Measurements from ENCODE around the gene NR1I3. TPM values are rescaled to one million over a fixed set of nuclear protein-coding genes. Genes with fewer than 3 reads are reported as not detected.
"Not testable (repeated sequence)": the region's sequence is repeated elsewhere in the genome, so short reads cannot be mapped to it uniquely, and the experiment has no call there.

The NR1I3 gene
- total RNA-seq, 1 donor from 2014 or later, result not detected

DNA sequence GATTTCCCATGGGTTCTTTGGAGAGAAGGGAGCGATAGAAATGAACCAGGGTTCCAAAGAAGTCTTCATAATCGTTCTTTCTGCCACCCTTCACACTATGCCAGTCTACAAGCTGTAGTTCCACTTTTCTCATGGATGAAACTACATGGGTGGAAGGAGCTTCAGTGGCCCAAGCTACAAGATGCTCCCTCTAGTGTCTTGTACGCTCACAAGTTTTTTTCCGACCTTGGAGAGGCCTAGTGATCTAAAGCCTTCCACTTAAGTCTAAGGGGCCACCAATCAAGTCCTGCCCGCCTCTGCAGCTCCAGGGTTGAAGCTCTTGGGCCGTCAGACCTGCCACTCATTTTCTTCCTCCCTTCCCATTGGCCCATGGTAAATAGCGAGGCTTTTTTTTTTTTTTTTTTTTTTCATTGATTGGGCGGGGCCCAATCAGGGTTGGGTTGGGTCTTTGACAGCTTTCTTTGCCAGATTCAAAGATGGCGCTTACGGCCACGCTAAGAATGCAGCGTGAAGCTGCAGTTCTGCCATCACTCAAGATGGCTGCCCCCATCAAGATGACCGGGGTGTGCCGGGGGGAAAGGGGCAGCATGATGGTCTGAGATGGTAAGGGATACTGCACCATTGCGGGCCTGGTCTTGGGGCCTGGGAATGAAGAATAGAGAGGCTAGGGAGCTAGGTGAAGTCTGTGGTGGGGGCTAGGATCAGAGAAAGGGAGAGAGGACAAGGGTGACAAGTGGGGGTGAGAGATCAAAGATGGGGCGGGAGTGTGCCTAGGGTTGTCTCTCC lies 12.3 kb downstream of the NR1I3 start, which contains the start of gene TOMM40L:
TOMM40L (plus strand) TSS at position 527 of the 786 bp plus-strand sequence. CDS start 430 bp downstream, outside the sequence.
- Mint-ChIP-seq H3K4me3 (ENCODE audit: unreplicated experiment) (peak within 1 kb of the TSS; percentile 100), H3K27ac (ENCODE audit: unreplicated experiment) (peak within 1 kb of the TSS; percentile 98), H3K36me3 (ENCODE audit: low read depth, unreplicated experiment) (peaks cover 12% of the 10 kb centered on the region), H3K4me1 (ENCODE audit: low read depth, unreplicated experiment) (peaks cover 15% of the 10 kb centered on the region), H3K9me3 (ENCODE audit: unreplicated experiment) (no peaks in the 10 kb centered on the region), H3K27me3 (ENCODE audit: low read depth, unreplicated experiment) (peaks cover 11% of the 10 kb centered on the region)
- DNase-seq (ENCODE audit: low read depth) (peak; percentile 99), FAIRE-seq (no peak)
- no peak for TF ChIP-seq EZH2 (IDR thresholded peaks at IDR 0.05; ENCODE audit: insufficient read depth, low read length)
- TF ChIP-seq, protein P1, sequence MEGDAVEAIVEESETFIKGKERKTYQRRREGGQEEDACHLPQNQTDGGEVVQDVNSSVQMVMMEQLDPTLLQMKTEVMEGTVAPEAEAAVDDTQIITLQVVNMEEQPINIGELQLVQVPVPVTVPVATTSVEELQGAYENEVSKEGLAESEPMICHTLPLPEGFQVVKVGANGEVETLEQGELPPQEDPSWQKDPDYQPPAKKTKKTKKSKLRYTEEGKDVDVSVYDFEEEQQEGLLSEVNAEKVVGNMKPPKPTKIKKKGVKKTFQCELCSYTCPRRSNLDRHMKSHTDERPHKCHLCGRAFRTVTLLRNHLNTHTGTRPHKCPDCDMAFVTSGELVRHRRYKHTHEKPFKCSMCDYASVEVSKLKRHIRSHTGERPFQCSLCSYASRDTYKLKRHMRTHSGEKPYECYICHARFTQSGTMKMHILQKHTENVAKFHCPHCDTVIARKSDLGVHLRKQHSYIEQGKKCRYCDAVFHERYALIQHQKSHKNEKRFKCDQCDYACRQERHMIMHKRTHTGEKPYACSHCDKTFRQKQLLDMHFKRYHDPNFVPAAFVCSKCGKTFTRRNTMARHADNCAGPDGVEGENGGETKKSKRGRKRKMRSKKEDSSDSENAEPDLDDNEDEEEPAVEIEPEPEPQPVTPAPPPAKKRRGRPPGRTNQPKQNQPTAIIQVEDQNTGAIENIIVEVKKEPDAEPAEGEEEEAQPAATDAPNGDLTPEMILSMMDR (IDR thresholded peaks at IDR 0.05; ENCODE audit: insufficient read depth, low read depth, low read length), result peak; percentile 45
- H4K20me1 ChIP-seq (ENCODE audit: insufficient read depth, low read length), result no peaks in the 10 kb centered on the region
- peaks cover 11% of the 10 kb centered on the region for H3K4me1 ChIP-seq (ENCODE audit: insufficient read depth, low read length)
- peak within 1 kb of the TSS; percentile 95 for H3K4me2 ChIP-seq (ENCODE audit: low read length)
- H3K27ac ChIP-seq (ENCODE audit: low read depth, low read length), result peak within 1 kb of the TSS; percentile 68
- no peaks in the 10 kb centered on the region for H3K27me3 ChIP-seq (ENCODE audit: insufficient read depth, low read length)
- H3K9me3 ChIP-seq (ENCODE audit: insufficient read depth, low read depth, low read length), result no peaks in the 10 kb centered on the region
- H2AFZ ChIP-seq (ENCODE audit: low read depth, low read length), result peak within 1 kb of the TSS; percentile 91
- peaks cover 8% of the 10 kb centered on the region for H3K79me2 ChIP-seq (ENCODE audit: insufficient read depth, low read length)
- peak within 1 kb of the TSS; percentile 91 for H3K4me3 ChIP-seq (ENCODE audit: insufficient read depth, low read depth, low read length)
- peak within 1 kb of the TSS; percentile 93 for H3K9ac ChIP-seq (ENCODE audit: low read length)
- peaks cover 12% of the 10 kb centered on the region for H3K36me3 ChIP-seq (ENCODE audit: insufficient read depth, low read length)

DNA sequence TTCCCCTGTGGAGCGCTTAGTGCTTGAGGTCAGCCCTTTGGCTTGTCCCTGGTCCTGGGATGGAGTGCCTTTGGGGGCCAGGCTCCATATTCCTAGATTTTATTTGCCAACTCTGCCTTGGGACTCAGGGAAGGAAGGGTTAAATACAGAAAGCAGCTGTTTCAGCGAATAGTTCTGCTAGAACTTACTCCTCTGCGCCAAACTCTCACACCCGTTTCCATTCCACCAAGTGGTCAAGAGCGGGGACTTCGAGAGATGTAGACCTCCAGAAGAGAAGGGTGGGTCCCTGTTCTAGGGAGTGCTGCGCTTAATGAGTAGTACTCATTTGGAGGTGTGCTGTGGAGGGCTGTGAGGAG lies 12.8 kb downstream of the NR1I3 start:
- H4K20me1 ChIP-seq (ENCODE audit: insufficient read depth, low read length), result no peaks in the 10 kb centered on the region
- H3K27ac Mint-ChIP-seq (ENCODE audit: unreplicated experiment), result peak overlapping the region; percentile 17
- H3K4me3 ChIP-seq (ENCODE audit: insufficient read depth, low read depth, low read length), result no peak overlapping the region
- H3K36me3 ChIP-seq (ENCODE audit: insufficient read depth, low read length), result peaks cover 11% of the 10 kb centered on the region
- FAIRE-seq, result no peak
- H3K4me3 Mint-ChIP-seq (ENCODE audit: unreplicated experiment), result peak overlapping the region; percentile 11
- peaks cover 8% of the 10 kb centered on the region for H3K79me2 ChIP-seq (ENCODE audit: insufficient read depth, low read length)
- no peak overlapping the region for H3K27ac ChIP-seq (ENCODE audit: low read depth, low read length)
- TF ChIP-seq, protein P1 (IDR thresholded peaks at IDR 0.05; ENCODE audit: insufficient read depth, low read depth, low read length), result no peak
- TF ChIP-seq EZH2 (IDR thresholded peaks at IDR 0.05; ENCODE audit: insufficient read depth, low read length), result no peak
- peak overlapping the region; percentile 78 for H2AFZ ChIP-seq (ENCODE audit: low read depth, low read length)
- no peaks in the 10 kb centered on the region for H3K27me3 ChIP-seq (ENCODE audit: insufficient read depth, low read length)
- H3K4me1 ChIP-seq (ENCODE audit: insufficient read depth, low read length), result peaks cover 11% of the 10 kb centered on the region
- H3K27me3 Mint-ChIP-seq (ENCODE audit: low read depth, unreplicated experiment), result peaks cover 11% of the 10 kb centered on the region
- H3K9ac ChIP-seq (ENCODE audit: low read length), result no peak overlapping the region
- no peaks in the 10 kb centered on the region for H3K9me3 ChIP-seq (ENCODE audit: insufficient read depth, low read depth, low read length)
- peaks cover 9% of the 10 kb centered on the region for H3K36me3 Mint-ChIP-seq (ENCODE audit: low read depth, unreplicated experiment)
- peak overlapping the region; percentile 55 for H3K4me2 ChIP-seq (ENCODE audit: low read length)
- peaks cover 15% of the 10 kb centered on the region for H3K4me1 Mint-ChIP-seq (ENCODE audit: low read depth, unreplicated experiment)
- no peaks in the 10 kb centered on the region for H3K9me3 Mint-ChIP-seq (ENCODE audit: unreplicated experiment)
- no peak for DNase-seq (ENCODE audit: low read depth)

DNA sequence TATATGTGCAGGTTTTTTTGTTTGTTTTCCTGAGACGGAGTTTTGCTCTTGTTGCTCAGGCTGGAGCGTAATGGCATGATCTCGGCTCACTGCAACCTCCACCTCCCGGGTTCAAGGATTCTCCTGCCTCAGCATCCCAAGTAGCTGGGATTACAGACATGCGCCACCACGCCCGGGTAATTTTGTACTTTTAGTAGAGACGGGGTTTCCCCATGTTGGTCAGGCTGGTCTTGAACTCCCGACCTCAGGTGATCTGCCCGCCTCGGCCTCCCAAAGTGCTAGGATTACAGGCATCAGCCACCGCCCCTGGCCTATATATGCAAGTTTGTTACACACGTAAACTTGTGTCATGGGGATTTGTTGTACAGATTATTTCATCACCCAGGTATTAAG lies 13.3 kb downstream of the NR1I3 start:
- H3K4me2 ChIP-seq (ENCODE audit: low read length); H3K27ac Mint-ChIP-seq (ENCODE audit: unreplicated experiment); H3K4me3 Mint-ChIP-seq (ENCODE audit: unreplicated experiment); DNase-seq (ENCODE audit: low read depth); H3K9ac ChIP-seq (ENCODE audit: low read length); H4K20me1 ChIP-seq (ENCODE audit: insufficient read depth, low read length); H3K36me3 Mint-ChIP-seq (ENCODE audit: low read depth, unreplicated experiment); H3K9me3 Mint-ChIP-seq (ENCODE audit: unreplicated experiment); H3K79me2 ChIP-seq (ENCODE audit: insufficient read depth, low read length); H3K4me3 ChIP-seq (ENCODE audit: insufficient read depth, low read depth, low read length); H3K36me3 ChIP-seq (ENCODE audit: insufficient read depth, low read length); FAIRE-seq; H3K9me3 ChIP-seq (ENCODE audit: insufficient read depth, low read depth, low read length); H3K27me3 ChIP-seq (ENCODE audit: insufficient read depth, low read length); H3K27ac ChIP-seq (ENCODE audit: low read depth, low read length); H2AFZ ChIP-seq (ENCODE audit: low read depth, low read length): not testable (repeated sequence)
- peaks cover 11% of the 10 kb centered on the region for H3K4me1 ChIP-seq (ENCODE audit: insufficient read depth, low read length)
- H3K27me3 Mint-ChIP-seq (ENCODE audit: low read depth, unreplicated experiment), result peaks cover 11% of the 10 kb centered on the region
- peaks cover 15% of the 10 kb centered on the region for H3K4me1 Mint-ChIP-seq (ENCODE audit: low read depth, unreplicated experiment)
